ENCODE measurements around the gene BACH2.

BACH2 gene

DNA sequence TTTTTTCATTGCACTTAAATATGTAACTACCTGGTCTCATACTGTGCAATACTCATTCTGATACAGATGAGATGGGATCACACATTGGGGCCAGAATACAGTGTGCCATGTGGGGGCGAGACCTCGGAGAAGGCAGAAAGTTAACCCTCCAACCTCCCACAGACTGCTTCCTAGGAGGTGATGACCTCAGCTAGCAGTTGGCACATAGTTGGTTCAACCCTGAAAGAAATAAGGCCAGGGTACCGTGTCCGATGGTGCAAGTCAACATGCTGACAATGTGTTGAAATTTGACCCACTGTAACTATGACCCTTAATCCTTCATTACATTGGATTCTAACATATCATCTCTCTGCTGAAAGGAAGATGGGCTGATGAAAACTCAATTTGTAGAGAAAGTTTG lies 340.5 kb downstream of the BACH2 start:
- FAIRE-seq: no peak

GRCh38 chr6:89955364-89955763 lies 341.3 kb downstream of the BACH2 start:
- no peak for FAIRE-seq

DNA sequence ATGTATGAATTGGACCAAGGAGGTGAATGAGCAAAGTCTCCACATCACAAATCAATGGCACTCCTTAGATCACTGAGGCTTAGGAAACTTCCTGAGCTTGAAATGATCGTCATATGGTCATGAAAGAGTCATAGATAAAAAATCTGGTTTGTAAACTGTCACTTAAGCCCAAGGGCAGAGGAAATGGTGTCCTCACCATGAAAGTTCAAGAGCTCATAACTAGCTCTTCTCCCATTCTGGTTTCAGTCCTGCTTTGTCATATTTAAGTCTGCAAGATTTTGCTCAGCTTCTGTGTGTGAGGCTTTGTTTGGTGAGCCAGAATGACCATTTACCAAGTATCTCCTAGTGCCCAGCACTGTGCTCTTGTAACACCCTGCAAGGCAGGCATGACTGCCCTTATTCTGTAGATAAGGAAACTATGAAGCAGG lies 341.9 kb downstream of the BACH2 start:
- no peak for FAIRE-seq

- FAIRE-seq: no peak
Observed at GRCh38 chr6:89952686-89953085, 344.0 kb downstream of the BACH2 start.

- FAIRE-seq: no peak
Observed at GRCh38 chr6:89952105-89952671, 344.5 kb downstream of the BACH2 start.

- no peak for FAIRE-seq
Observed at GRCh38 chr6:89951574-89952104, 345.0 kb downstream of the BACH2 start.

- no peak for FAIRE-seq
Observed at GRCh38 chr6:89950879-89951391, 345.7 kb downstream of the BACH2 start.

DNA sequence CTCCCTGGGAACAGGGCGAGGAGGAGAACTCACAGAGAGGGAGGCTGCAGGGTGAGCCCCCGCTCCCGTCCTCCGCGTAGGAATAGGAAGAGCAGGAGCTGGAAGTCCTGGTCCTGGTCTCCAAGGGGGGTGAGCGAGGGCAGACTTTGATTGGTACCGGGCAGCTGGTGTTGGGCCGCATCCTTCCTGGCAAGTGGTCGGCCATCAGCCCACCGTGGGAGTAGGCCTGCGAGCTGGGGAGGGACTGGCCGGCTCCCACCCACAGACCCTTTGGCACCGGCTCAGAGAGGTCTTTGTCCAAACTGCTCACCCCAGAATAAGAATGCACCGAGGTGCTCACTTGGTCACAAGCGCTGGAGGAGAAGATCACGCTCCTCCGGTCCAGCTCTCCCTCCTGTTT lies 346.2 kb downstream of the BACH2 start:
- FAIRE-seq: no peak

GRCh38 chr6:89948876-89949275 lies 347.8 kb downstream of the BACH2 start:
- FAIRE-seq: no peak

GRCh38 chr6:89944826-89945407 lies 351.7 kb downstream of the BACH2 start:
- FAIRE-seq: no peak

DNA sequence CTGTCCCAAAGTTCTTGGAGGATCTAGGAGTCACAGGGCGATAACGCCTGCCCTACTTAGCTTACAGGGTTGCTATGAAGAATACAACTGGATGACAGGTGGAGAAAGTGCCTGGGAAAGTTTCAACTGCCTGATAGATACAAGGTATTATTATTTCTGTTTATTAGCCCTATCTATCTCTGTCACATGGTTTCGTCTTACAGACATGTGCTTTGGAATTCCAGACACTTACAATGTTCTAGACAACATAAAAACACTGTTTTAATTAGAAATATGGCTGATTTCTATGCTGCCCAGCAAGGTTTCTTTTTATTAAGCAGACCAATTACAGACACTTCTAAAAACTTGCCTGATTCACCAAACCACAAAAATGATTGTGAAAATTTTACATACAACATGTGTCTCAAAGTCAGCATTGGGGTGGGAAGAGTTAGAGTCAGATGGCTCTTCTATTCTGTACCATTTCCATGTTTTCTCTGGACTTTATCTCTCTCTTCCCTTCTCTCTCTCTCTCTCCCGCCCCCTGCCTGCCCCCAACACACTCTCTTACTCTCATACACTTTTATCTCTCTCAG lies 352.4 kb downstream of the BACH2 start:
- FAIRE-seq: no peak

GRCh38 chr6:89942601-89943000 lies 354.0 kb downstream of the BACH2 start:
- no peak for FAIRE-seq

- no peak for FAIRE-seq
Observed at GRCh38 chr6:89941763-89942497, 354.7 kb downstream of the BACH2 start.

- no peak for FAIRE-seq
Observed at GRCh38 chr6:89941031-89941762, 355.4 kb downstream of the BACH2 start.

- FAIRE-seq: peak; percentile 87
Observed at GRCh38 chr6:89940225-89941027, 356.2 kb downstream of the BACH2 start.

- no peak for FAIRE-seq
Observed at GRCh38 chr6:89939144-89939543, 357.5 kb downstream of the BACH2 start.

GRCh38 chr6:89938014-89938413 lies 358.6 kb downstream of the BACH2 start:
- no peak for FAIRE-seq

- no peak for FAIRE-seq
Observed at GRCh38 chr6:89936177-89936576, 360.5 kb downstream of the BACH2 start.

DNA sequence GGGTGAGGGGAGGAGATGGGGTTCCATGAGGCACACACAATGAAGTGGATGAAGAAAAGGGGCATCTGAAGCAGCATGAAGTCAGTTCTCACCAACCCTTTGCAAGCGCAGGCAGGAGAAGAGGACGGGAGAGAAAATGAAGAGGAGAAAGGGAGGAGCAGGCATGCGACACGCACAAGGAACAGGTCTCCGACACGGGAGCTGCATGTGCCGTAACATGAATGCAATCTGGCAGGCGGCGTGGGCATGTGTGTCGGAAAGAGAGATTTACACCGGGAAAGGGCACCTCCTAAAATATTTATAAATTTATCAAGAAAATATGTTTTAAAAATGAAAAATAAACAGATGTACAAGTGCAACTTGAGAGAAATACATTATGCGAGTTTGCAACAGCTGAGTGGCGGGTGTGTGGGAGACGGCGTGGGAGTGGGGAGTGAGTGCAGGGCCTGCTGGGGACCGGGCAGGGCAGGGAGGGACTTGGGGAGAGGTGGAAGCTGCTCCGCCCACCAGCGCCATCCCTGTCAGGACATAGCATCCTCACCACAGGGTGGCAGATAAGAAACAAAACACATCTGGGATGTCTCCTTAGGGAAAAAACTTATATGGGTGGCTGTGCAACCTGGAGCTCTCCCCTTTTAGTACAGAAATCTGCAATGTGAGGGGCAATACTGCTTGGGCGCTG lies 361.8 kb downstream of the BACH2 start:
- FAIRE-seq: no peak

DNA sequence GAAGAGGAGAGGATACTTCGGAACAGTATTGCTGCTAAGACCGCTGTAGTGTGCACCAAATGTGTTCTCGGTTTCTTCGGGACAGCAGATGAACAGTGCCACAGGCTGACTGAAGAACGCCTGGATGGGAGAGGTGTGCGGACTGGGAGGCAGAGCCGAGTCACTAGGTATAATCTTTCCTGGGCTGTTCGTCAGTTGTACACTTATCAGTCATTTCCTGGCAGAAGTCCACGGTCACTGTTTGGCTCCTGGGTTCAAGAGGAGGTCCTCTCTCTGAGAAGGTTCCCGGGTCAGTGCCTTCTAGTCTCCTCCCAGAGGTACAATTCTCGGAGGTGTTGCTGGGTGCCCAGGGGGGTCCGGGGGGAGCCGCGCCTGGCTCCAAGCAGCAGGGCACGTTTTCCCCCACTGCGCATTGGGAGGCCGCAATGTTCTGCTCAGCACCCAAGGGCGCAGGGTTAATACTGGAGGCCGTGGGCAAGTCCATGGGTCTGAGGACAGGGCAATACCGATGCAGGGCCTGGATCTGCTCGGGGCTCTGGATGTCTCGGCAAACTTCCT lies 364.3 kb downstream of the BACH2 start:
- FAIRE-seq: no peak

GRCh38 chr6:89930789-89931188 lies 365.9 kb downstream of the BACH2 start:
- FAIRE-seq: no peak

Data from endometrium (tissue), 2 donors.